Stimulated activated CD8-positive, alpha-beta memory T cell treated with anti-CD3 and anti-CD28 coated beads, Interleukin-7, amount 100 ng/mL, for 24 hours (primary cell): ENCODE data around the gene DNAJC3.
A peak's percentile ranks its signal among the peaks of the same experiment; 100 is the strongest.
"Not testable (repeated sequence)": the region's sequence is repeated elsewhere in the genome, so short reads cannot be mapped to it uniquely, and the experiment has no call there.

Source experiments
- DNase-seq: peaks from one replicate; pipeline ENCODE4 v3.0.0-alpha.2; 2020; ENCODE audit warnings: low read depth

DNAJC3 gene

GRCh38 chr13:95676762-95677563, at the start of gene DNAJC3:
Gene DNAJC3 (plus strand): TSS chr13:95677139. CDS start chr13:95677256, 117 bp downstream.
- peak; percentile 97 for DNase-seq

GRCh38 chr13:95627590-95627989, 49.3 kb upstream of the DNAJC3 start:
- DNase-seq = no peak

- DNase-seq = no peak
Measured at GRCh38 chr13:95628488-95628887, 48.5 kb upstream of the DNAJC3 start.

GRCh38 chr13:95629071-95629470, 47.9 kb upstream of the DNAJC3 start:
- no peak for DNase-seq

- DNase-seq = no peak
Measured at GRCh38 chr13:95630593-95630992, 46.3 kb upstream of the DNAJC3 start.

- DNase-seq = no peak
Measured at GRCh38 chr13:95636853-95637252, 40.1 kb upstream of the DNAJC3 start.

GRCh38 chr13:95641291-95642027, 35.5 kb upstream of the DNAJC3 start:
- DNase-seq = no peak

- no peak for DNase-seq
Measured at GRCh38 chr13:95642028-95642621, 34.8 kb upstream of the DNAJC3 start.

- no peak for DNase-seq
Measured at GRCh38 chr13:95642999-95643398, 33.9 kb upstream of the DNAJC3 start.

GRCh38 chr13:95643571-95643935, 33.4 kb upstream of the DNAJC3 start:
- DNase-seq = no peak

GRCh38 chr13:95643936-95644598, 32.9 kb upstream of the DNAJC3 start:
- DNase-seq = no peak

GRCh38 chr13:95644601-95645052, 32.3 kb upstream of the DNAJC3 start, which contains the start of gene DZIP1:
Gene DZIP1 (minus strand): TSS chr13:95644706. CDS start chr13:95642029, 2,677 bp downstream.
- no peak for DNase-seq

- DNase-seq = no peak
Measured at GRCh38 chr13:95647321-95647720, 29.6 kb upstream of the DNAJC3 start.

GRCh38 chr13:95650696-95651095, 26.2 kb upstream of the DNAJC3 start:
- no peak for DNase-seq

GRCh38 chr13:95652244-95652764, 24.6 kb upstream of the DNAJC3 start:
- DNase-seq = no peak

- no peak for DNase-seq
Measured at GRCh38 chr13:95652821-95653220, 24.1 kb upstream of the DNAJC3 start.

GRCh38 chr13:95656386-95657015, 20.4 kb upstream of the DNAJC3 start:
- DNase-seq = no peak

GRCh38 chr13:95659500-95659899, 17.4 kb upstream of the DNAJC3 start:
- no peak for DNase-seq

GRCh38 chr13:95660981-95661581, 15.9 kb upstream of the DNAJC3 start:
- no peak for DNase-seq

- not testable (repeated sequence) for DNase-seq
Measured at GRCh38 chr13:95667235-95667634, 9.7 kb upstream of the DNAJC3 start.

- no peak for DNase-seq
Measured at GRCh38 chr13:95671597-95671996, 5.3 kb upstream of the DNAJC3 start.
